GM23248 (cell line): ENCODE data around the gene MYMX.

ENCODE experiments used
- EZH2 ChIP-seq: fragments of 200-600 bp; sonication (generic); IDR thresholded peaks from 2 replicates; pipeline ENCODE4 v1.6.1; 2018; ENCODE audit warnings: antibody characterized with exemption, mild to moderate bottlenecking; ENCODE audit not compliant: insufficient read depth, poor library complexity, severe bottlenecking
- EZH2phosphoT487 ChIP-seq: fragments of 200-600 bp; sonication (generic); IDR thresholded peaks from 2 replicates; pipeline ENCODE4 v1.6.1; 2018; ENCODE audit warnings: antibody characterized with exemption, moderate library complexity, mild to moderate bottlenecking, low read depth; ENCODE audit not compliant: insufficient read depth

GRCh38 chr6:44190715-44191114, 26.0 kb upstream of the MYMX start:
- TF ChIP-seq EZH2phosphoT487 = no peak
- no peak for TF ChIP-seq EZH2
